ENCODE results near the gene INIP. TPM values are rescaled to one million over a fixed set of nuclear protein-coding genes. Genes with fewer than 3 reads are reported as not detected.

Gene INIP, protein sequence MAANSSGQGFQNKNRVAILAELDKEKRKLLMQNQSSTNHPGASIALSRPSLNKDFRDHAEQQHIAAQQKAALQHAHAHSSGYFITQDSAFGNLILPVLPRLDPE
- total RNA-seq, result 13.7 and 18.1 TPM in 2 replicates

GRCh38 chr9:112717661-112718331 lies at the start of gene INIP:
Gene INIP, minus strand, starts transcription at chr9:112718117. Its CDS starts 1,632 bp downstream, at chr9:112716485.

GRCh38 chr9:112750016-112750763 lies 32.3 kb upstream of the INIP start, which contains the start of gene SNX30:
Gene SNX30, plus strand, starts transcription at chr9:112750760. Its CDS starts 242 bp downstream, at chr9:112751002.

Other genes starting within 250 kb of the INIP start
- gene KIAA1958, start 231.3 kb downstream of the INIP start, total RNA-seq, result 3.5 and 8.9 TPM in 2 replicates
- gene SNX30, start 32.6 kb upstream of the INIP start, total RNA-seq, result 16.5 and 20.5 TPM in 2 replicates
- gene SLC46A2, start 172.8 kb upstream of the INIP start, total RNA-seq, result not detected in 2 replicates

Measured in placental epithelial cell (primary cell).